Colon (tissue), 2 donors: ENCODE measurements around the gene C12orf56.

Source experiments
- FAIRE-seq: peaks from 2 replicates; lab custom pipeline; 2012; peaks lifted over from hg19 to GRCh38; lab: Jason Lieb, UNC
- donor health status: control.
- donor health status: control.

Gene C12orf56, protein sequence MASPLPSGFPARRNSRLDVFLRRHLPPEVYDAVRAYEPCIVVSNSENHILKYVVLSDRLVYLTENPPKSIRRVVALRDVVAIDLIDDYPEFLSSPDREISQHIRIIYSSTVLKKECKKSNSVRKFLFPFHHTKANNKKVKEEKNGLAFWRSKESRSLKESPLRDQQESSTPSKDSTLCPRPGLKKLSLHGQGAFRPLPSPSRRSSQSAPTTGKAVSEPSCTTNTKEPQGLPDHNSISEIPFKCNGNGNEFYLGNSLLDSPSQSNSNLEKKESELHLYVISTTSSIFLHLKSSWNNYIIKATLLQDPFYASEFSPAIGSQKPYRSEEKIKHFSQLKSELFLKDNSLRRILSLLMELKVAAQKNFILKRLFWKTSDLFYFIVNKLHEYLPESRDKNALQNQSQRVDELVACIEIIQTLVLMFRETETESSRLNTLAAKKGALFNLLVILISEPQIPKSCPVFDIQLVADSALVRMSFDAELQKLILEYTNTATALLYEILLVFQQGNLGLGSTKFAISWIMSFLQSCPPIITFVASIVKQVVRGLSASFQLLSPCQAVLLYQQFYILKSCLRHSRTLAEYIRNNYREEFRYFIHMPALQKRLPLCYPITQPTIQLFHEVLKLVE

GRCh38 chr12:64390275-64390851 is at the start of gene C12orf56:
Gene C12orf56 (minus strand): TSS chr12:64390758. CDS start chr12:64390565, 193 bp downstream.
- FAIRE-seq, result no peak

GRCh38 chr12:64440100-64440499 is 49.5 kb upstream of the C12orf56 start:
- no peak for FAIRE-seq

GRCh38 chr12:64433915-64434314 is 43.4 kb upstream of the C12orf56 start:
- FAIRE-seq, result no peak

DNA sequence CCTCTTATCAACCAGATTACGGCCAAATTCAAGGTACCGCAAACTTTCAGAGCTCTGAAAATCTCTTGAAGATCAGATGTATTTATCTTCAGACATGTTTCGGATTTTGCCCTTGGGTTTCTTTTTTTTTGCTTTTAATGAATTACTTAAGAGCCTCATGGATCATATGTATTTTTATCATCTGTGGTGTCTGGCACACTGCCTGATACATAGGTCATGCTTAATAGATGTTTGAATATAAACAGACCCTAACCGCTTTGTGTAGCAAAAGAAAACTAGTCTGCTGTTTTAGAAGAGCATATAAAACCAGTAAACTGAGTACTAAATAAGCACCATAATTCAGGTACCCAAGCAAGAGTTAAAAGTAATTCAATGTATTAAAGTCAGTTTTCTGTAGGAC is 41.2 kb upstream of the C12orf56 start:
- FAIRE-seq, result no peak

- FAIRE-seq, result no peak
Measured at GRCh38 chr12:64430886-64431285, 40.3 kb upstream of the C12orf56 start.

DNA sequence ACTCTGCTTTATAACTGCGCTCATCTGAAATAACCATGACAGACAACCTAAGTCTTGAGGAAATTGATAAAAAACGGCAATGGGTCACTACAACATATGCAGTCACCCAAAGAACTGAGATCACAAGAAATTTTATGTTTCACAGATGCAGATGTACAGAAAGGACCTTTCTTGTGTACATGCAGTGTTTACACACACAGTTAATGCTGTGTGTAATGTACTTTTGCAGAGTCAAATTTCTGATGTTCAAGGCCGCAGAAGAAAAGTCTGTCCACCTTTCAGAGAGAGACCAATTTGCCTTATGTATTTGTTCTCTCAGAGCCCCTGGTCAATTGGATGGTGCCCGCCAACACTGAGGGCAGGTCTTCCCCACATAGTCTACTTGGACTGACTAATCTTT is 38.4 kb upstream of the C12orf56 start:
- FAIRE-seq, result no peak

- no peak for FAIRE-seq
Measured at GRCh38 chr12:64427988-64428387, 37.4 kb upstream of the C12orf56 start.

- FAIRE-seq, result no peak
Measured at GRCh38 chr12:64419696-64420095, 29.1 kb upstream of the C12orf56 start.

GRCh38 chr12:64418209-64418608 is 27.7 kb upstream of the C12orf56 start:
- FAIRE-seq, result no peak

- FAIRE-seq, result no peak
Measured at GRCh38 chr12:64413884-64414283, 23.3 kb upstream of the C12orf56 start.

DNA sequence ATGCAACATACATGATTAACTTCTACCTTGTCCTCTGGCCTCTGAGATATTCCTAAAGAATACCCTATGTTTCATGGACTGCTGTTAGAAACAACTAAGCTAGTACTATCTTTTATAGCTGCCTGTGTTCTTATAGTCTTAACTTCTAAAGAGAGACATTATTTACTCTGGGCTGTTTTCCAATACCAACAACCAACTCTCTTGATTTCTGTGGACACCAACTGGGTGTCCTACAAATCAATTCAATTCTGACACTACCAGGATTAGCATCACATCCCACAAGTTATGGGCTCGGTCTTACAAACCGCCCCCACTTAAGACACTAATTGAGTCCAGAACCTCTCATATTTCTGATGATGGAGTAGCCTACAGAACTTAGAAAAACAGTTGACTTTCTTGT is 21.9 kb upstream of the C12orf56 start:
- FAIRE-seq, result no peak

DNA sequence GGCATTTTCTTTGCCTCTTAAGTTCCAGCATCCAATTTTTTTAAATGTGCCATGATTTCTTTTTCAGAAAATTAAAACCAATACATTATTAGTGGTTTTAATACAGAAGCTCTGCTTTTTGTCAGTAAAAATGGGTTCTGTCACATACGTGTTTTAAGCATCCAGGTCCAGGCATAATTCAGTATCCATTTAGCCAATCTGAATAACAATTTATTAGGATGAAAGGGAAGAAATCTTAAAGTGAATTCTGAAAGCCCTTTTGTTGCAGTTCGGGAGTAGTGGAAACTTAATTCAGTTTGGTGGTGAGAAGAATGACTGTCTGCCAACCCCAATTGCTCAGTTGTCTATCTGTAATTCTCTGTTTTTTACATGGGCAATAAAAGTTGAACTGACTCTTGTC is 20.9 kb upstream of the C12orf56 start:
- FAIRE-seq, result no peak

- FAIRE-seq, result no peak
Measured at GRCh38 chr12:64407342-64408223, 17.0 kb upstream of the C12orf56 start.

DNA sequence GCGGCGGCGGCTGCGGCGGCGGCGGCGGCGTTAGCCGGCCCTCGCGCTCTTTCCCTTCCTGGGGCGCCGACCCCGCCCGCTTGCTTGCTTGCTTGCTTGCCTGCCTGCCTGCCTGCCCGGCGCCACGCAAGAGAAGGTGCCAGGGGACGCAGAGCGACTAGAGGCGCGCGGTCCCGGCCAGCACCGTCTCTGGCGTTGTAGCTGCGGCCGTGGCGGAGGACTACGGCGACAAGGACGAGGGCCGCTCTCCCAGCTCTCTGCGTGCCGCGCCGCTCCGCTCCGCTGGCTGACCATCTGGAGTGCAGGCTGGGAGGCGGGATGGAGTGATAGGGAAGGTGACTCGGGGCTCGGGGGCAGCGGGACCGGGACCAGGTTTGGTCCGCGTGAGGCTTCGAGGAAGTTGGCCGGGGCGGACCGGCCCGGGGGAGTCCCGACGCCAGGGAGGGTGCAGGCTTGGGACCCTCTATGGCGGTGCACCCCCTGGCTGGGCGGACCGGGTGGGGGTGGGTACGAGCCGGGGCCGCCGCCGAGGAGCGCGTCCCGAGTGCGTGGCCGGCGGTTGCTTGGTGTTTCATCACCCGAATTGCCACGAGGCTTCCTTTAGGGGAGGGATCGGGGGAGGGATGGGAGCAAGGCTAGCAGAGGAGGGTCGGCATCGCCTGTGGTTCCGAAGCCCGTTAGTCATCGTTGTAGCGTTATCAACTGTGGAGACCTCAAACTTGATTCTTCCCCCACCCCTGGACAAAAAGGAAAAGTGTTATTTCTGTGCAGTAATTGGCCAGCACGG is 14.1 kb upstream of the C12orf56 start:
- no peak for FAIRE-seq

- FAIRE-seq, result no peak
Measured at GRCh38 chr12:64403707-64404469, 13.3 kb upstream of the C12orf56 start, which contains the start of gene XPOT. Gene XPOT (plus strand): TSS chr12:64404392. CDS start chr12:64410036, 5,644 bp downstream.

- FAIRE-seq, result no peak
Measured at GRCh38 chr12:64402181-64402580, 11.6 kb upstream of the C12orf56 start.

DNA sequence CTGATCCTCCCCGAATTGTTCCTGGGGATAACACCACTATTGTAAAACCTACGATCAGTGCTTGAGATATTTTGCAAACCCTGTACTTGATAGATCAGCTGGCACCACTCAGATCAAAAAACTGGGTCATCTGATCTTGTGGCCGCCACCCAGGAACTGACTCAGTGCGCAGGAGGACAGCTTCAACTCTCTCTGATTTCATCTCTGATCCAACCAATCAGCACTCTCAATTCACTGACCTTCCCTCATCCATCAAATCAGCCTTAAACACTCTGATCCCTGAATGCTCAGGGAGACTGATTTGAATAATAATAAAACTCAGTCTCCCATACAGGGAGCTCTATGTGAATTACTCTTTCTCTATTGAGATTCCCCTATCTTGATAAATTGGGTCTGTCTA is 9.5 kb upstream of the C12orf56 start:
- no peak for FAIRE-seq

DNA sequence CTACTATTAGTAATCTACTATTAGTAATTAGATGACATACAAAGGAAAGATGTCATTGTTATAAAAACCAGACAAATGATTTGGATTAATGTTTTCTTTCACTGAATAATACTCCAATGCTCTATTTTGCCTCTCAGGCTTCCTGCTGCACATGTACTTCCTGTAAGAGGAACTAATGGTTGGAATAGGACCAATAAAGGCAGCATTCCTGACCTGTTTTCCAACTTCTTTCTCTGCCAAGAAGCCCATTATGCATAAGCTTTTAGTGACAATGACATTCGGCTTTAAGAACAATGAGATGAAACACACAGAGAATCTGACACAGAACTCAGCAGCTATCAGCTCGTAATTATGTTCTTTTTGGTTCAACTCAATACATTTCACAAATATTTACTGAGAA is 5.2 kb upstream of the C12orf56 start:
- no peak for FAIRE-seq

- no peak for FAIRE-seq
Measured at GRCh38 chr12:64392221-64392620, 1.7 kb upstream of the C12orf56 start.

DNA sequence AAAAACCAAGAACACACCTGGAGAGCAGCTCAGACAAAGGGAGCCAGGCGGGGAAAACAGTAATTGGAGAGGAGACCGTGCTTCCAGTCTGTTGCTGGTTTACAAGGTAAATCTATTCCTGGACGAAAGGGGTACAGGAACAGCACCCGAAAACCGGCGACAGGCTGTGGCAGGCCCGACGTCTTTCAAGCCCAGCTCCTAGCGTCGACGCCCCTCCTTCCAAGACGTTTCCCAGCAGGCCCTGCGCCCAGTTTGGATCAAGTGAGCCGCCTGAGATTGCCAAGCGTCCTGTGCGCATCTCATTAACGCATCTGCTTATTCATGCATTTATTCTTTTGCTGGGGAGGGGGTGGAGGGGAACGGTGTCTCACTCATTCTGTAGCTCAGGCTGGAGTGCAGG is 1.4 kb downstream of the C12orf56 start:
- no peak for FAIRE-seq
